ENCODE measurements around the gene PCMTD2.

- TF ChIP-seq CTCF (conservative IDR thresholded peaks at IDR 0.05; ENCODE audit: low read length) (no peak), EZH2phosphoT487 (IDR thresholded peaks at IDR 0.05; ENCODE audit: borderline replicate concordance, low read depth, low read length) (no peak)
Measured at GRCh38 chr20:64264091-64264490, 8.5 kb downstream of the PCMTD2 start.

Measured in OCI-LY7 (cell line).